Stimulated activated CD8-positive, alpha-beta memory T cell treated with anti-CD3 and anti-CD28 coated beads, Interleukin-15, amount 100 ng/mL, for 24 hours (primary cell): Measurements from ENCODE around the gene TMX2.
"Not testable (repeated sequence)": the region's sequence is repeated elsewhere in the genome, so short reads cannot be mapped to it uniquely, and the experiment has no call there.

Source experiments
- DNase-seq: peaks from one replicate; pipeline ENCODE4 v3.0.0-alpha.2; 2020; ENCODE audit warnings: low read depth

The TMX2 gene

GRCh38 chr11:57713835-57714234 is 1.4 kb downstream of the TMX2 start:
- DNase-seq: no peak

- DNase-seq: not testable (repeated sequence)
Observed at GRCh38 chr11:57716726-57717125, 4.3 kb downstream of the TMX2 start.

GRCh38 chr11:57727185-57727584 is 14.8 kb downstream of the TMX2 start:
- no peak for DNase-seq

GRCh38 chr11:57728829-57729228 is 16.4 kb downstream of the TMX2 start:
- DNase-seq: no peak

GRCh38 chr11:57729479-57729878 is 17.1 kb downstream of the TMX2 start:
- no peak for DNase-seq

- DNase-seq: no peak
Observed at GRCh38 chr11:57732661-57733060, 20.3 kb downstream of the TMX2 start.

GRCh38 chr11:57735619-57736298 is 23.4 kb downstream of the TMX2 start:
- DNase-seq: no peak

GRCh38 chr11:57741132-57742086 is 29.0 kb downstream of the TMX2 start, which contains the start of gene SELENOH:
SELENOH (plus strand) TSS chr11:57741491; CDS start chr11:57741596, 105 bp downstream.
- DNase-seq: peak; percentile 75

GRCh38 chr11:57742087-57742452 is 29.7 kb downstream of the TMX2 start:
- DNase-seq: no peak

GRCh38 chr11:57744357-57744756 is 32.0 kb downstream of the TMX2 start:
- DNase-seq: no peak

- no peak for DNase-seq
Observed at GRCh38 chr11:57745206-57745605, 32.8 kb downstream of the TMX2 start.

- no peak for DNase-seq
Observed at GRCh38 chr11:57746920-57747319, 34.5 kb downstream of the TMX2 start.

GRCh38 chr11:57751176-57751575 is 38.8 kb downstream of the TMX2 start:
- DNase-seq: no peak

- no peak for DNase-seq
Observed at GRCh38 chr11:57751676-57752253, 39.4 kb downstream of the TMX2 start, which contains the start of gene BTBD18. BTBD18 (minus strand) TSS chr11:57751819; CDS start chr11:57751188, 631 bp downstream.

- no peak for DNase-seq
Observed at GRCh38 chr11:57752954-57753353, 40.6 kb downstream of the TMX2 start.

GRCh38 chr11:57758174-57758573 is 45.8 kb downstream of the TMX2 start:
- DNase-seq: no peak

GRCh38 chr11:57761301-57762234 is 49.2 kb downstream of the TMX2 start, which contains the start of gene CTNND1:
CTNND1 (plus strand) TSS chr11:57761802; CDS start chr11:57791479, 29,677 bp downstream.
- DNase-seq: no peak

- DNase-seq: no peak
Observed at GRCh38 chr11:57762235-57762861, 50.0 kb downstream of the TMX2 start.

- DNase-seq: no peak
Observed at GRCh38 chr11:57763568-57763967, 51.2 kb downstream of the TMX2 start.

- no peak for DNase-seq
Observed at GRCh38 chr11:57764021-57764420, 51.6 kb downstream of the TMX2 start.

GRCh38 chr11:57764566-57764965 is 52.2 kb downstream of the TMX2 start:
- no peak for DNase-seq
